ENCODE results near the gene PTPRM. TPM values are rescaled to one million over a fixed set of nuclear protein-coding genes. Genes with fewer than 3 reads are reported as not detected.

The PTPRM gene
- total and polyA plus RNA-seq, 2 donors (not counting 3 experiments of a cell fraction or from before 2014, with no cell fraction given): 37.4 to 43.7 TPM

DNA sequence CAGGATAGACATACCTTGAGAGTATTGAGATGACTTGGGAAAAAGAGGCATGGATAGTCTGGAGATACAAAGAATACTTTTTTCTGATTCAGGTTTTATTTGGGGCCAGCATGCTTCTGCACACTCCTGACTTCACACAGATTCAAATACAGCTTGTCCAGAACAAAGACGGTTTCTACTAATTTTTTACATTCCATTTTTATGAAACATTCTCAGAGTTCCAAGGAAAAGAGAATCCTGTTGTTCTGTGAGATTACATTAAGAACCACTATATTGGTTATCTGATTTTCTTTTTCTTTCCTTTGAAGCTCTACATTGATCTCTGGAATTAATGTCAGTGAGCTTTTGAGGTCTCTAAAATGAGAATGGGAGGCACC lies 41.0 kb downstream of the PTPRM start:
- ChIA-PET CTCF (interaction anchor here (1.2 kb wide), 1 partner anchor 42 kb away, joined by 4 read pairs; no protein-coding TSS in a partner anchor), POLR2A (no interaction called here)
- no peaks in the 10 kb centered on the region for H3K36me3 ChIP-seq (ENCODE audit: control insufficient read depth in 2 of 2, extremely low read depth in 1 of 2, insufficient read depth in 2 of 2, low read length in 2 of 2)
- dilution Hi-C loops (cut with MboI; ENCODE audit: extremely low pct_ligation_motif_present, low sequenced_read_pairs): no loop called here
- H3K9me1 ChIP-seq (replicated peaks; ENCODE audit: control insufficient read depth, extremely low read depth, insufficient read depth, low read length): no peaks in the 10 kb centered on the region
- intact Hi-C loops (cut with micrococcal nuclease): no loop called here
- no peaks in the 10 kb centered on the region for H3K9me3 ChIP-seq (replicated peaks; ENCODE audit: control insufficient read depth, insufficient read depth, low read length)
- H3K4me2 ChIP-seq (ENCODE audit: insufficient read depth, low read length): no peak overlapping the region
- FAIRE-seq: no peak
- peaks cover 2% of the 10 kb centered on the region for H3K4me1 ChIP-seq (ENCODE audit: control insufficient read depth, extremely low read depth, insufficient read depth, low read length)
- TF ChIP-seq MYC (IDR thresholded peaks at IDR 0.05; ENCODE audit: low read depth, low read length): no peak
- no peak for TF ChIP-seq FOS (IDR thresholded peaks at IDR 0.05; ENCODE audit: borderline replicate concordance, insufficient read depth, low read length)
- TF ChIP-seq, protein P1, sequence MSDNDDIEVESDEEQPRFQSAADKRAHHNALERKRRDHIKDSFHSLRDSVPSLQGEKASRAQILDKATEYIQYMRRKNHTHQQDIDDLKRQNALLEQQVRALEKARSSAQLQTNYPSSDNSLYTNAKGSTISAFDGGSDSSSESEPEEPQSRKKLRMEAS (IDR thresholded peaks at IDR 0.05; ENCODE audit: insufficient read depth, insufficient read length): no peak
- no peak for TF ChIP-seq GATA2 (IDR thresholded peaks at IDR 0.05; ENCODE audit: insufficient read depth, insufficient read length, low read depth, low read length)
- TF ChIP-seq JUN (IDR thresholded peaks at IDR 0.05; ENCODE audit: borderline replicate concordance, insufficient read depth, insufficient read length, low read depth): no peak
- TF ChIP-seq POLR2AphosphoS5 (IDR thresholded peaks at IDR 0.05; ENCODE audit: insufficient read depth, low read depth, low read length): no peak
- TF ChIP-seq, protein P2, sequence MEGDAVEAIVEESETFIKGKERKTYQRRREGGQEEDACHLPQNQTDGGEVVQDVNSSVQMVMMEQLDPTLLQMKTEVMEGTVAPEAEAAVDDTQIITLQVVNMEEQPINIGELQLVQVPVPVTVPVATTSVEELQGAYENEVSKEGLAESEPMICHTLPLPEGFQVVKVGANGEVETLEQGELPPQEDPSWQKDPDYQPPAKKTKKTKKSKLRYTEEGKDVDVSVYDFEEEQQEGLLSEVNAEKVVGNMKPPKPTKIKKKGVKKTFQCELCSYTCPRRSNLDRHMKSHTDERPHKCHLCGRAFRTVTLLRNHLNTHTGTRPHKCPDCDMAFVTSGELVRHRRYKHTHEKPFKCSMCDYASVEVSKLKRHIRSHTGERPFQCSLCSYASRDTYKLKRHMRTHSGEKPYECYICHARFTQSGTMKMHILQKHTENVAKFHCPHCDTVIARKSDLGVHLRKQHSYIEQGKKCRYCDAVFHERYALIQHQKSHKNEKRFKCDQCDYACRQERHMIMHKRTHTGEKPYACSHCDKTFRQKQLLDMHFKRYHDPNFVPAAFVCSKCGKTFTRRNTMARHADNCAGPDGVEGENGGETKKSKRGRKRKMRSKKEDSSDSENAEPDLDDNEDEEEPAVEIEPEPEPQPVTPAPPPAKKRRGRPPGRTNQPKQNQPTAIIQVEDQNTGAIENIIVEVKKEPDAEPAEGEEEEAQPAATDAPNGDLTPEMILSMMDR (IDR thresholded peaks at IDR 0.05; ENCODE audit: extremely low read depth in 1 of 2, insufficient read depth in 1 of 2, low read depth in 1 of 2, low read length in 2 of 2): no peak
- no peak for TF ChIP-seq POLR2A (IDR thresholded peaks at IDR 0.05; ENCODE audit: low read depth, low read length)
- TF ChIP-seq EZH2 (IDR thresholded peaks at IDR 0.05; ENCODE audit: borderline replicate concordance, low read depth, low read length, severe bottlenecking): no peak
- no TSS peak for BruUV-seq (replicated peaks)
- H3K79me2 ChIP-seq (ENCODE audit: control insufficient read depth, insufficient read depth, low read length): no peaks in the 10 kb centered on the region
- H3K27me3 ChIP-seq (ENCODE audit: control insufficient read depth in 2 of 2, insufficient read depth in 2 of 2, low read length in 2 of 2): no peaks in the 10 kb centered on the region
- no peak overlapping the region for H3K9ac ChIP-seq (replicated peaks; ENCODE audit: extremely low read depth, insufficient read depth, low read length)
- H3K4me3 ChIP-seq (replicated peaks in 1 of 3; ENCODE audit: insufficient read depth in 1 of 3, low read depth in 1 of 3, low read length in 3 of 3): no peak overlapping the region
- no peak for DNase-seq (ENCODE audit: low read depth, low spot score)
- H4K20me1 ChIP-seq (replicated peaks; ENCODE audit: control insufficient read depth, extremely low read depth, insufficient read depth, low read length): no peaks in the 10 kb centered on the region
- no peak overlapping the region for H3K27ac ChIP-seq (ENCODE audit: insufficient read depth, low read depth, low read length)
- no peak overlapping the region for H2AFZ ChIP-seq (ENCODE audit: low read depth, low read length)

Data from endothelial cell of umbilical vein (primary cell).